NCI-H2107 treated with DMSO at 0.1 percent for 48 hours (cell line): ENCODE data around the gene ODF4.

Source experiments
- DNase-seq: peaks from one replicate; lab custom pipeline; 2025; ENCODE audit not compliant: unreplicated experiment; lab: John Stamatoyannopoulos, UW

Gene ODF4

GRCh38 chr17:8339540-8339939, at the start of gene ODF4:
Gene ODF4 (plus strand): TSS chr17:8339840. CDS start chr17:8340052, 212 bp downstream.
- no peak for DNase-seq

- no peak for DNase-seq
These were observed 49.6 kb upstream of the ODF4 start for GRCh38 chr17:8290043-8290442.

- no peak for DNase-seq
These were observed 46.8 kb upstream of the ODF4 start for GRCh38 chr17:8292639-8293395.

- no peak for DNase-seq
These were observed 45.3 kb upstream of the ODF4 start for GRCh38 chr17:8294361-8294760.

GRCh38 chr17:8294814-8295316, 44.8 kb upstream of the ODF4 start:
- no peak for DNase-seq

- no peak for DNase-seq
These were observed 39.4 kb upstream of the ODF4 start for GRCh38 chr17:8300226-8300625.

- peak; percentile 62 for DNase-seq
These were observed 38.9 kb upstream of the ODF4 start for GRCh38 chr17:8300627-8301242.

- no peak for DNase-seq
These were observed 29.0 kb upstream of the ODF4 start for GRCh38 chr17:8310601-8311123.

- no peak for DNase-seq
These were observed 28.4 kb upstream of the ODF4 start for GRCh38 chr17:8311131-8311790.

GRCh38 chr17:8312251-8312650, 27.4 kb upstream of the ODF4 start:
- no peak for DNase-seq

GRCh38 chr17:8312726-8313600, 26.7 kb upstream of the ODF4 start:
- no peak for DNase-seq

- no peak for DNase-seq
These were observed 24.6 kb upstream of the ODF4 start for GRCh38 chr17:8314797-8315763.

- DNase-seq, result no peak
These were observed 23.8 kb upstream of the ODF4 start for GRCh38 chr17:8315764-8316217.

- DNase-seq, result no peak
These were observed 21.4 kb upstream of the ODF4 start for GRCh38 chr17:8318010-8318935.

- no peak for DNase-seq
These were observed 19.4 kb upstream of the ODF4 start for GRCh38 chr17:8320262-8320661.

GRCh38 chr17:8320990-8321389, 18.6 kb upstream of the ODF4 start:
- DNase-seq, result no peak

- no peak for DNase-seq
These were observed 17.6 kb upstream of the ODF4 start for GRCh38 chr17:8322061-8322460.

GRCh38 chr17:8324132-8324531, 15.5 kb upstream of the ODF4 start:
- no peak for DNase-seq
